Neural cell (in vitro differentiated cells): ENCODE data around the gene SULT1A2. TPM values are rescaled to one million over a fixed set of nuclear protein-coding genes. Genes with fewer than 3 reads are reported as not detected.

Experiments
- H2AFZ ChIP-seq: fragments of 200-600, 300-800 bp; sonication (generic), shearing (Covaris generic); 2 replicates; pipeline ENCODE4 v1.6.0; 2014; ENCODE audit warnings: low read depth, mild to moderate bottlenecking, antibody characterized with exemption, low read length, moderate library complexity
- H3F3A ChIP-seq: fragments of 200-600 bp; shearing (Covaris generic); 2 replicates; pipeline ENCODE4 v1.6.1; 2016; ENCODE audit warnings: mild to moderate bottlenecking, moderate library complexity, mixed read lengths, antibody characterized with exemption, low read length; ENCODE audit not compliant: insufficient read depth, poor library complexity, severe bottlenecking
- H3K27ac ChIP-seq: fragments of 200-600, 300-800 bp; sonication (generic), shearing (Covaris generic); 2 replicates; pipeline ENCODE4 v1.5.1; 2014; ENCODE audit warnings: mild to moderate bottlenecking, low read length, moderate library complexity
- H3K27me3 ChIP-seq: fragments of 300-800, 200-600 bp; sonication (generic), shearing (Covaris generic); 2 replicates; pipeline ENCODE4 v1.6.0; 2014; ENCODE audit warnings: mild to moderate bottlenecking, low read depth, low read length, moderate library complexity; ENCODE audit not compliant: insufficient read depth
- H3K36me3 ChIP-seq: fragments of 300-800, 200-600 bp; sonication (generic), shearing (Covaris generic); 2 replicates; pipeline ENCODE4 v1.5.1; 2014; ENCODE audit warnings: mild to moderate bottlenecking, antibody characterized with exemption, low read length, moderate library complexity; ENCODE audit not compliant: insufficient read depth
- H3K4me2 ChIP-seq: fragments of 300-800, 200-600 bp; sonication (generic), shearing (Covaris generic); 2 replicates; pipeline ENCODE4 v1.6.0; 2014; ENCODE audit warnings: mild to moderate bottlenecking, low read length
- H3K4me3 ChIP-seq: fragments of 300-800, 200-600 bp; sonication (generic), shearing (Covaris generic); 2 replicates; pipeline ENCODE4 v1.5.1; 2014; ENCODE audit warnings: mild to moderate bottlenecking, low read length, moderate library complexity
- H3K79me2 ChIP-seq: fragments of 200-600 bp; shearing (Covaris generic); replicated peaks from 2 replicates; pipeline ENCODE4 v1.6.0; 2014; ENCODE audit warnings: mild to moderate bottlenecking, low read length, moderate library complexity; ENCODE audit not compliant: insufficient read depth
- H3K9ac ChIP-seq: fragments of 300-800, 200-600 bp; sonication (generic), shearing (Covaris generic); 2 replicates; pipeline ENCODE4 v1.6.1; 2016; ENCODE audit warnings: mild to moderate bottlenecking, low read length, mixed read lengths
- H3K9me2 ChIP-seq: fragments of 200-600 bp; shearing (Covaris generic); 2 replicates; pipeline ENCODE4 v1.6.1; 2016; ENCODE audit warnings: mild to moderate bottlenecking, low read length, mixed read lengths; ENCODE audit not compliant: insufficient read depth
- H3K9me3 ChIP-seq: fragments of 200-600, 300-800 bp; sonication (generic), shearing (Covaris generic); 2 replicates; pipeline ENCODE4 v1.6.1; 2016; ENCODE audit warnings: mild to moderate bottlenecking, mixed run types, low read length, moderate library complexity, mixed read lengths
- H4K20me1 ChIP-seq: fragments of 200-600 bp; shearing (Covaris generic); 2 replicates; pipeline ENCODE4 v1.6.1; 2016; ENCODE audit warnings: mild to moderate bottlenecking, mixed run types; ENCODE audit not compliant: insufficient read depth
- EP300 ChIP-seq: fragments of 450-650 bp; conservative IDR thresholded peaks from 2 replicates; pipeline ENCODE4 v1.6.1; 2014; ENCODE audit warnings: antibody characterized with exemption, mild to moderate bottlenecking, moderate library complexity; ENCODE audit not compliant: poor library complexity, severe bottlenecking
- EZH2 ChIP-seq: fragments of 200-600, 300-800 bp; shearing (Covaris generic), sonication (generic); IDR thresholded peaks from 2 replicates; pipeline ENCODE4 v1.6.1; 2014; ENCODE audit warnings: antibody characterized with exemption, low read length, borderline replicate concordance, mild to moderate bottlenecking; ENCODE audit not compliant: insufficient read depth, poor library complexity, severe bottlenecking
- MXI1 ChIP-seq: fragments of 450-650 bp; conservative IDR thresholded peaks from 2 replicates; pipeline ENCODE4 v1.6.1; 2014; ENCODE audit warnings: antibody characterized with exemption, mild to moderate bottlenecking; ENCODE audit not compliant: poor library complexity, severe bottlenecking
- POLR2AphosphoS5 ChIP-seq: IDR thresholded peaks from 2 replicates; pipeline ENCODE4 v1.6.1; 2012
- RAD21 ChIP-seq: fragments of 450-650 bp; conservative IDR thresholded peaks from 2 replicates; pipeline ENCODE4 v1.6.1; 2014; ENCODE audit warnings: antibody characterized with exemption, mild to moderate bottlenecking, moderate library complexity
- SMC3 ChIP-seq: fragments of 450-650 bp; conservative IDR thresholded peaks from 2 replicates; pipeline ENCODE4 v1.6.1; 2014; ENCODE audit warnings: antibody characterized with exemption, mild to moderate bottlenecking, moderate library complexity; ENCODE audit not compliant: poor library complexity
- TAF1 ChIP-seq: IDR thresholded peaks from 2 replicates; pipeline ENCODE4 v1.6.1; 2012; ENCODE audit warnings: low read depth
- polyA plus RNA-seq: library from polyadenylated mRNA; depleted of rRNA; stranded (reverse); fragments of >200 nt; gene quantifications from 2 replicates; pipeline ENCODE4 v1.2.3, GENCODE V29; 2014
- TF ChIP-seq, protein P1 (sequence below): IDR thresholded peaks from 2 replicates; pipeline ENCODE4 v1.6.1; 2012; ENCODE audit warnings: borderline replicate concordance
- TF ChIP-seq, protein P2 (sequence below): fragments of 450-650 bp; IDR thresholded peaks from 2 replicates; pipeline ENCODE4 v1.5.1; 2014; ENCODE audit warnings: antibody characterized with exemption, mild to moderate bottlenecking, moderate library complexity; ENCODE audit not compliant: poor library complexity, severe bottlenecking

The SULT1A2 gene
- polyA plus RNA-seq, 1 donor from 2014 or later: not detected

DNA sequence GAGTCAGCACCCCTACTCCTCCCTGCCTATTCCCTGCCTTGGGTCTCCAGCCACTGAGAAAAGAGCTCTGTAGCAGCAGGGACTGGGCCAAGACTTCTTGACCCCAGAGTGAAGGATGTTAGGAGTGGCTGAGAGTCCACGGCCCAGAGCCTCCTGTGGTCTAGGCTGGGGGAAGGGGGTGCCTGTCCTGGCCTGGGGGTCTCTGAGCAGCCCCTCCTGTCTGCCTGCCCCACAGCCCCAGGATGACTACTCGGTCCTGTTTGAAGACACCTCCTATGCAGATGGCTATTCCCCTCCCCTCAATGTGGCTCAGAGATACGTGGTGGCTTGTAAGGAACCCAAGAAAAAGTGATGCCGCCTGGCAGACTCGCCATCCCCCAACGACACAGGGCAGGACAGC, 5.5 kb downstream of the SULT1A2 start:
- H2AFZ ChIP-seq: no peak overlapping the region
- no peak overlapping the region for H3K4me3 ChIP-seq
- H3F3A ChIP-seq: no peaks in the 10 kb centered on the region
- H3K9ac ChIP-seq: no peak overlapping the region
- no peaks in the 10 kb centered on the region for H3K27me3 ChIP-seq
- H4K20me1 ChIP-seq: no peaks in the 10 kb centered on the region
- TF ChIP-seq SMC3 (no peak), TAF1 (no peak), MXI1 (no peak), EZH2 (no peak), POLR2AphosphoS5 (no peak), EP300 (no peak), RAD21 (no peak)
- TF ChIP-seq, protein P1, sequence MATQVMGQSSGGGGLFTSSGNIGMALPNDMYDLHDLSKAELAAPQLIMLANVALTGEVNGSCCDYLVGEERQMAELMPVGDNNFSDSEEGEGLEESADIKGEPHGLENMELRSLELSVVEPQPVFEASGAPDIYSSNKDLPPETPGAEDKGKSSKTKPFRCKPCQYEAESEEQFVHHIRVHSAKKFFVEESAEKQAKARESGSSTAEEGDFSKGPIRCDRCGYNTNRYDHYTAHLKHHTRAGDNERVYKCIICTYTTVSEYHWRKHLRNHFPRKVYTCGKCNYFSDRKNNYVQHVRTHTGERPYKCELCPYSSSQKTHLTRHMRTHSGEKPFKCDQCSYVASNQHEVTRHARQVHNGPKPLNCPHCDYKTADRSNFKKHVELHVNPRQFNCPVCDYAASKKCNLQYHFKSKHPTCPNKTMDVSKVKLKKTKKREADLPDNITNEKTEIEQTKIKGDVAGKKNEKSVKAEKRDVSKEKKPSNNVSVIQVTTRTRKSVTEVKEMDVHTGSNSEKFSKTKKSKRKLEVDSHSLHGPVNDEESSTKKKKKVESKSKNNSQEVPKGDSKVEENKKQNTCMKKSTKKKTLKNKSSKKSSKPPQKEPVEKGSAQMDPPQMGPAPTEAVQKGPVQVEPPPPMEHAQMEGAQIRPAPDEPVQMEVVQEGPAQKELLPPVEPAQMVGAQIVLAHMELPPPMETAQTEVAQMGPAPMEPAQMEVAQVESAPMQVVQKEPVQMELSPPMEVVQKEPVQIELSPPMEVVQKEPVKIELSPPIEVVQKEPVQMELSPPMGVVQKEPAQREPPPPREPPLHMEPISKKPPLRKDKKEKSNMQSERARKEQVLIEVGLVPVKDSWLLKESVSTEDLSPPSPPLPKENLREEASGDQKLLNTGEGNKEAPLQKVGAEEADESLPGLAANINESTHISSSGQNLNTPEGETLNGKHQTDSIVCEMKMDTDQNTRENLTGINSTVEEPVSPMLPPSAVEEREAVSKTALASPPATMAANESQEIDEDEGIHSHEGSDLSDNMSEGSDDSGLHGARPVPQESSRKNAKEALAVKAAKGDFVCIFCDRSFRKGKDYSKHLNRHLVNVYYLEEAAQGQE: no peak
- TF ChIP-seq, protein P2, sequence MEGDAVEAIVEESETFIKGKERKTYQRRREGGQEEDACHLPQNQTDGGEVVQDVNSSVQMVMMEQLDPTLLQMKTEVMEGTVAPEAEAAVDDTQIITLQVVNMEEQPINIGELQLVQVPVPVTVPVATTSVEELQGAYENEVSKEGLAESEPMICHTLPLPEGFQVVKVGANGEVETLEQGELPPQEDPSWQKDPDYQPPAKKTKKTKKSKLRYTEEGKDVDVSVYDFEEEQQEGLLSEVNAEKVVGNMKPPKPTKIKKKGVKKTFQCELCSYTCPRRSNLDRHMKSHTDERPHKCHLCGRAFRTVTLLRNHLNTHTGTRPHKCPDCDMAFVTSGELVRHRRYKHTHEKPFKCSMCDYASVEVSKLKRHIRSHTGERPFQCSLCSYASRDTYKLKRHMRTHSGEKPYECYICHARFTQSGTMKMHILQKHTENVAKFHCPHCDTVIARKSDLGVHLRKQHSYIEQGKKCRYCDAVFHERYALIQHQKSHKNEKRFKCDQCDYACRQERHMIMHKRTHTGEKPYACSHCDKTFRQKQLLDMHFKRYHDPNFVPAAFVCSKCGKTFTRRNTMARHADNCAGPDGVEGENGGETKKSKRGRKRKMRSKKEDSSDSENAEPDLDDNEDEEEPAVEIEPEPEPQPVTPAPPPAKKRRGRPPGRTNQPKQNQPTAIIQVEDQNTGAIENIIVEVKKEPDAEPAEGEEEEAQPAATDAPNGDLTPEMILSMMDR: no peak
- H3K4me2 ChIP-seq: no peak overlapping the region
- H3K9me2 ChIP-seq: no peaks in the 10 kb centered on the region
- no peaks in the 10 kb centered on the region for H3K9me3 ChIP-seq
- H3K36me3 ChIP-seq: no peaks in the 10 kb centered on the region
- H3K79me2 ChIP-seq: no peaks in the 10 kb centered on the region
- no peak overlapping the region for H3K27ac ChIP-seq

DNA sequence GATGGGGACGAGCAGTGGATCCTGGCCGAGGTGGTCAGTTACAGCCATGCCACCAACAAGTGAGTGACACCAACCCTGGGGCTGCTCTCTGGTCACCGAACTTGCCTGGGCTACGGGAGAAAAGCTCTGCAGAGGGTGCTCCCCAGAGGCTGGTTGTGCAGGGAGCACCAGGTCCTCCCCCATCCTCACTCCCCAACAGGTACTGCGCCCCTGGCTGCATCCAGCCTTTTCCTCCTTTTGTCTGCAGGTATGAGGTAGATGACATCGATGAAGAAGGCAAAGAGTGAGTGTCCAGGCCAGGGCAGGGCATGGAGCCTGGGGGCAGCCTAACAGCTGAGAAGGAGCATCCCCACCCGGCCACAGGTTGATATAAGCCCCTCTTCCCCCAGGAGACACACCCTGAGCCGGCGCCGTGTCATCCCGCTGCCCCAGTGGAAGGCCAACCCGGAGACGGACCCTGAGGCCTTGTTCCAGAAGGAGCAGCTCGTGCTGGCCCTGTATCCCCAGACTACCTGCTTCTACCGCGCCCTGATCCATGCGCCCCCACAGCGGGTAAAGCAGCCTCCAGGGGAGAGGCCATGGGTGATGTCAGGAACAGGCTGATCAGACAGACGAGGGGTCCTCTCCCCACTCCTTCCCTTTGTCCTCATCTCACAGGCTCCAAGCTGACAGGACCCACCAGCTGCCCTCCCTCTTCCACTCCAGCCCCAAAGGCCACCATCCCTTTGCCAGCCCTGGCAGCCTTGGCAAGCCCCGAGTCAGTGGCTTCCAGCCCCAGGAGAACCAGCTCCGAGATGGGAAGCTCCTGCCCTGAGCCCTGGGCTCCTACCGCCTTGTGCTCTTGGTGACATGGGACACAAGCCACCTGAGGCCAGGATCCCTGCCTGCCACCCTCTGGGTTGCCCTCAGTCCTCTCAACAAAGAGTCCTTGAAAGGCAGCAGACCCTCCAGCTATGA, 6.2 kb downstream of the SULT1A2 start:
- Histone ChIP-seq H2AFZ (no peak overlapping the region), H3K4me3 (no peak overlapping the region), H4K20me1 (no peaks in the 10 kb centered on the region), H3K27me3 (no peaks in the 10 kb centered on the region), H3F3A (no peaks in the 10 kb centered on the region), H3K36me3 (no peaks in the 10 kb centered on the region), H3K9ac (no peak overlapping the region), H3K9me2 (no peaks in the 10 kb centered on the region), H3K9me3 (no peaks in the 10 kb centered on the region), H3K79me2 (no peaks in the 10 kb centered on the region), H3K27ac (no peak overlapping the region), H3K4me2 (no peak overlapping the region)
- TF ChIP-seq, protein P2: no peak
- TF ChIP-seq TAF1 (no peak), EP300 (no peak), EZH2 (no peak), POLR2AphosphoS5 (no peak), SMC3 (no peak), MXI1 (no peak), RAD21 (no peak)
- TF ChIP-seq, protein P1: no peak
